Osteocyte (in vitro differentiated cells): ENCODE data around the gene PRG3. TPM values are rescaled to one million over a fixed set of nuclear protein-coding genes. Genes with fewer than 3 reads are reported as not detected.

Experiments
- DNase-seq: peaks from one replicate; pipeline ENCODE4 v3.0.0; 2021; ENCODE audit warnings: mixed read lengths; ENCODE audit not compliant: unreplicated experiment; ENCODE audit errors: extremely low spot score
- H3K27ac Mint-ChIP-seq: one replicate; pipeline ENCODE4 v1.8.0; 2021; ENCODE audit warnings: mild to moderate bottlenecking, mixed read lengths; ENCODE audit not compliant: unreplicated experiment
- H3K27me3 Mint-ChIP-seq: one replicate; pipeline ENCODE4 v1.8.0; 2021; ENCODE audit warnings: mixed read lengths; ENCODE audit not compliant: unreplicated experiment
- H3K36me3 Mint-ChIP-seq: one replicate; pipeline ENCODE4 v1.8.0; 2021; ENCODE audit warnings: mixed read lengths; ENCODE audit not compliant: unreplicated experiment
- H3K4me1 Mint-ChIP-seq: one replicate; pipeline ENCODE4 v1.8.0; 2021; ENCODE audit warnings: mixed read lengths; ENCODE audit not compliant: unreplicated experiment
- H3K4me3 Mint-ChIP-seq: one replicate; pipeline ENCODE4 v1.8.0; 2021; ENCODE audit warnings: mild to moderate bottlenecking, moderate library complexity, mixed read lengths; ENCODE audit not compliant: unreplicated experiment
- H3K9me3 Mint-ChIP-seq: one replicate; pipeline ENCODE4 v1.8.0; 2021; ENCODE audit warnings: mixed read lengths; ENCODE audit not compliant: unreplicated experiment
- total RNA-seq: library from RNA; stranded (reverse); gene quantifications from 2 replicates; pipeline ENCODE4 v1.2.1, GENCODE V29; 2021
- TF ChIP-seq, protein P1 (sequence below): fragments of 200-600 bp; sonication (generic); IDR thresholded peaks from 2 replicates; pipeline ENCODE4 v1.5.0; 2021; ENCODE audit warnings: antibody characterized with exemption, mild to moderate bottlenecking, moderate library complexity

The PRG3 gene
- total RNA-seq, 1 donor from 2014 or later, result not detected

DNA sequence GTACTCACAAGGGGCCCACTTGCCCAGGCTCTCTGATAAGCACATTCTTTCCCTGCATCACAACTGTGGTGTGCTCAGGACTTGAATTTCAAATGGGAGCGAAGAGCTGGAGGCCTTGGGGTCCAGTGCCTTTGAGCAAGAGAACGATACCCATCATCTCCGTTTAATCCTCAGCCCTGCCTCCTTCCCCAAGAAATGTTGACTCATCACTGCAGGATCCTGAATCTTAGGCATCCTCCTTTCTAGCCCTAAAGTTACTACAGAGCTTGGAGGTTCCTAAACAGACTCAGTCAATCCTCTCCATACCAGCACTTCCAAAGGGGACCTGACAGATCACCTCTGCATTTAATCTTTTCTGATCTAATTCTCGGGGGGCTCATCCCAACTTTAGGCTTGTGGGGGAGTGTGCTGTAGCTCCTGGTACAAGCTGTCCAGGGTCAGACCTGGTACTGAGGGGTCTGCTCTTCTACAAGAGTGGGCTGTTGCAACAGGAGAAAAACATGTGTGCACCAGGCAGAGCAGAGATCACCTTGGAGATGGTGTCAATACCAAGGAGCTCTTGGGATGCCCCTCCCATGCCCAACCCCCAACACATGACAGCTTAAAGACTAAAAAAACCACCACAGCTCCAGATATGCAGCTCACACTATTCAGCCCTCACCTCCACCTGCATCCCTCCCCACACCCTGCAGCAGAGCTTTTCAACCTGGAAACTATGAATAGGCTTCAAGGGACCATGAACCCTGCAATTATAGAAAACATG is 13.4 kb upstream of the PRG3 start:
- Mint-ChIP-seq H3K9me3 (no peaks in the 10 kb centered on the region), H3K36me3 (no peaks in the 10 kb centered on the region)

DNA sequence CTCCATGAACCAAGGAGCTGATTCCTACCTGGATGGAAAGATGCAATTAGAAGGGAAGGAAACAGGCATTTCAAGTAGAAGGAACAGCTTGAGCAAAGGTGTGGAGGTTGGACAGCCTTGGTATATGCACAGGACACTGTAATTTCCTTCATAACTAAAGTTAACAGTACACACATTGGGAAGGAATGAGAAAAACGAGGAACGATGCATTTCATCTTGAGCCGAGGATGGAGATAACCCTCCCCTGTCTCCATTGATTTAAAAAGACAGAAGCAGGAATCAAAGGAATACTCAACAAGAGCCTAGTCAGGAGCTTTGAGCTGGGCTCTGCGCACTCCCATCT is 11.8 kb upstream of the PRG3 start:
- TF ChIP-seq, protein P1, sequence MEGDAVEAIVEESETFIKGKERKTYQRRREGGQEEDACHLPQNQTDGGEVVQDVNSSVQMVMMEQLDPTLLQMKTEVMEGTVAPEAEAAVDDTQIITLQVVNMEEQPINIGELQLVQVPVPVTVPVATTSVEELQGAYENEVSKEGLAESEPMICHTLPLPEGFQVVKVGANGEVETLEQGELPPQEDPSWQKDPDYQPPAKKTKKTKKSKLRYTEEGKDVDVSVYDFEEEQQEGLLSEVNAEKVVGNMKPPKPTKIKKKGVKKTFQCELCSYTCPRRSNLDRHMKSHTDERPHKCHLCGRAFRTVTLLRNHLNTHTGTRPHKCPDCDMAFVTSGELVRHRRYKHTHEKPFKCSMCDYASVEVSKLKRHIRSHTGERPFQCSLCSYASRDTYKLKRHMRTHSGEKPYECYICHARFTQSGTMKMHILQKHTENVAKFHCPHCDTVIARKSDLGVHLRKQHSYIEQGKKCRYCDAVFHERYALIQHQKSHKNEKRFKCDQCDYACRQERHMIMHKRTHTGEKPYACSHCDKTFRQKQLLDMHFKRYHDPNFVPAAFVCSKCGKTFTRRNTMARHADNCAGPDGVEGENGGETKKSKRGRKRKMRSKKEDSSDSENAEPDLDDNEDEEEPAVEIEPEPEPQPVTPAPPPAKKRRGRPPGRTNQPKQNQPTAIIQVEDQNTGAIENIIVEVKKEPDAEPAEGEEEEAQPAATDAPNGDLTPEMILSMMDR, result no peak
- Mint-ChIP-seq H3K27me3 (peaks cover 44% of the 10 kb centered on the region), H3K4me1 (no peaks in the 10 kb centered on the region)

More for the DNA sequence above, 13.4 kb upstream of the PRG3 start:
- Mint-ChIP-seq H3K4me3 (no peak overlapping the region), H3K4me1 (no peaks in the 10 kb centered on the region), H3K27ac (no peak overlapping the region), H3K27me3 (peaks cover 38% of the 10 kb centered on the region)
- TF ChIP-seq, protein P1, result no peak
- DNase-seq, result no peak

DNA sequence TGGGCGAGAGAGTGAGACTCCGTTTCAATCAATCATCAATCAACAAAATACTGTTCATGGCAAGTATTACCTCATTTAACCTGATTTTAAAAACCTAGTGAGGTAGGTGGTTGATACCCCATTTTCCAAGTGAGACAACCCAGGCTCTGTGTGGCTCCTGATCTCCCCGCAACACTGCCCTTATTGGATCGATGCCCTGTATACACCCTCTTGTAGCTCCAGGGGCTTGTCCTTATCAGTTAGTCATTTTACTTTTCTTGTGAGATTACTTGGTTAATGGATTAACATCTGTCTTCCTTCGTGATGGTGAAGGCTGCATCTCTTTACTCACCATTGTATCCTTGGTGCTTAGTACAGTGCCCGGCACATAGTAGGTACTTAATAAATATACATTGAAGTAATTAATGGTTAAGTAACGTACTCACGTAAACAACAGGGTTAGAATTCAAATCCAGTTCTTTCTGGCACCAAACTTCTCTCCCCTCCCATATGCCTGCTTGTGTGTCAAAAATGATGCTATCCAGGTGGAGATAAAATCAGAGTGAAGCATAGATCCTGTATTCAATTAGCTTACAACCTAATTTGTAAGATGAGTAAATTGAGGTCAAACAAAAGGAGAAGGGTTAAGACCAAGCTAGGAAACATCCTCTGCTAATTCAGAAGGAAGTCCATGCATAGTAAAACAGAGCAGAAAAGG is 11.3 kb upstream of the PRG3 start:
- TF ChIP-seq, protein P1, result no peak
- no peak overlapping the region for H3K27ac Mint-ChIP-seq
- H3K4me1 Mint-ChIP-seq, result peaks cover under 1% of the 10 kb centered on the region
- no peaks in the 10 kb centered on the region for H3K36me3 Mint-ChIP-seq
- DNase-seq, result no peak
- H3K9me3 Mint-ChIP-seq, result no peaks in the 10 kb centered on the region
- no peak overlapping the region for H3K4me3 Mint-ChIP-seq
- H3K27me3 Mint-ChIP-seq, result peaks cover 44% of the 10 kb centered on the region

More for the DNA sequence above, 11.8 kb upstream of the PRG3 start:
- H3K4me3 Mint-ChIP-seq, result no peak overlapping the region
- no peaks in the 10 kb centered on the region for H3K9me3 Mint-ChIP-seq
- H3K36me3 Mint-ChIP-seq, result no peaks in the 10 kb centered on the region
- no peak for DNase-seq
- H3K27ac Mint-ChIP-seq, result no peak overlapping the region

DNA sequence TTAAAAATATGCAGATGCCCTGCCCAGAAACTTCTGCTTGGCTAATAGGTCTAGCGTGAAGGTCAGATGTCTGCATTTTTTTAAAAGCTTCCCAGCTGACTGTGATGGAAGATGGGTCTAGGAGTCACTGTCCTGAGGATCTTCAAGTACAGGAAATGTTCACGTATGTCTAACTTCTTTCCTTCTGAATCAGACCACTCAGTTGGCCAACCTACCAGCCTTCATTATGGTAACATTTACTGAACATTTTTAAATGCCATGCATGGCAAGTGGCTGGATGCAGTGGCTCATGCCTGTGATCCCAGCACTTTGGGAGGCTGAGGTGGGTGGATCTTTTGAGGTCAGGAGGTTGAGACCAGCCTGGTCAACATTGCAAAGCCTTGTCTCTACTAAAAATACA is 10.6 kb upstream of the PRG3 start:
- H3K27me3 Mint-ChIP-seq, result peaks cover 47% of the 10 kb centered on the region
- H3K9me3 Mint-ChIP-seq, result no peaks in the 10 kb centered on the region
- TF ChIP-seq, protein P1, result no peak
- H3K36me3 Mint-ChIP-seq, result no peaks in the 10 kb centered on the region
- no peak overlapping the region for H3K4me3 Mint-ChIP-seq
- H3K4me1 Mint-ChIP-seq, result peaks cover 8% of the 10 kb centered on the region
- no peak for DNase-seq
- H3K27ac Mint-ChIP-seq, result no peak overlapping the region

DNA sequence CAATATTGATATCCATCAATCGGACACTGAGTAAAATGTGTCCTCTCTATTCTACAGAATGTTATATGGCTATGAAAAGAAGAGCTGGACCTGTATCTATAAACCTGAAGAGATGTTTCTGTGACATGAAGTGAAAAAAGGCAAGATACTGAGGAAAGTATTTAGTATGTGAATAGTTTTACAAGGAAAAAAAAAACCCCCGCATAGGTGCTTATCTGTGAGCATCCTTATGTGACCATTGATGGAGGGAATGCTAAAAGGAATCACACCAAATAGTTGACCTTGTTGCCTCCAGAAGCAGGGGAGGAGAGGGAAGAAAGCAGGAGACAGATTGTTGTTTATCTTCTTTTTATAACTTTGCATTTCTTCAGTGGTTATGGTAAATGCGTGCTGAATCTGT is 10.2 kb upstream of the PRG3 start:
- TF ChIP-seq, protein P1, result no peak
- Mint-ChIP-seq H3K4me1 (peaks cover 12% of the 10 kb centered on the region), H3K9me3 (no peaks in the 10 kb centered on the region), H3K27ac (no peak overlapping the region), H3K4me3 (no peak overlapping the region), H3K27me3 (peaks cover 50% of the 10 kb centered on the region), H3K36me3 (no peaks in the 10 kb centered on the region)
- DNase-seq, result no peak
